Transverse colon (tissue), 4 donors: Measurements from ENCODE around the gene ABLIM2.

Experiments used
- CTCF ChIP-seq, 5 experiments: fragments of 200-600 bp in 3 of 5; fragments of 450-650 bp in 2 of 5; sonication (generic) in 3 of 5; IDR thresholded peaks; 1 replicate in 2 of 5; 2 replicates in 3 of 5; pipeline ENCODE4 v1.5.1; 2016 to 2017; ENCODE audit warnings: antibody characterized with exemption in 5 of 5, inconsistent platforms in 3 of 5, mild to moderate bottlenecking in 2 of 5, moderate library complexity in 1 of 5
- EP300 ChIP-seq: sonication (generic); formaldehyde crosslinking; IDR thresholded peaks from one replicate; pipeline ENCODE4 v1.6.1; 2017; ENCODE audit warnings: antibody characterized with exemption, low read depth
- POLR2A ChIP-seq: fragments of 450-650 bp; IDR thresholded peaks from one replicate; pipeline ENCODE4 v1.6.1; 2016; ENCODE audit warnings: antibody characterized with exemption, mild to moderate bottlenecking, moderate library complexity
- POLR2AphosphoS5 ChIP-seq, 3 donors: sonication (generic); formaldehyde crosslinking; IDR thresholded peaks; one replicate each; pipeline ENCODE4 v1.6.1; 2016; ENCODE audit warnings: antibody characterized with exemption in 3 of 3

GRCh38 chr4:8052160-8052691 lies 106.4 kb downstream of the ABLIM2 start:
- no peak for TF ChIP-seq EP300
- no peak for TF ChIP-seq POLR2A
- TF ChIP-seq CTCF (IDR thresholded peaks at IDR 0.05) = no peak
- no peak for TF ChIP-seq POLR2AphosphoS5 (IDR thresholded peaks at IDR 0.05)
